HG02588 (cell line): Measurements from ENCODE around the gene LTA.

Source experiments
- ATAC-seq: cut with Tn5 transposase; IDR thresholded peaks from one replicate; pipeline ENCODE4 v1.9.1; 2021; ENCODE audit warnings: mild to moderate bottlenecking, moderate library complexity; ENCODE audit not compliant: unreplicated experiment

The LTA gene

GRCh38 chr6:31572041-31572911 is at the start of gene LTA:
LTA (plus strand) TSS chr6:31572289; CDS start chr6:31572743, 454 bp downstream.
- peak; percentile 32 for ATAC-seq

GRCh38 chr6:31525553-31525931 is 46.5 kb upstream of the LTA start:
- ATAC-seq, result no peak

- no peak for ATAC-seq
Measured at GRCh38 chr6:31525932-31526591, 46.0 kb upstream of the LTA start.

GRCh38 chr6:31528307-31528777 is 43.7 kb upstream of the LTA start:
- ATAC-seq, result no peak

- ATAC-seq, result no peak
Measured at GRCh38 chr6:31528821-31529328, 43.2 kb upstream of the LTA start, which contains the start of gene MCCD1. MCCD1 (plus strand) TSS chr6:31528962; CDS start chr6:31529015, 53 bp downstream.

GRCh38 chr6:31529329-31530150 is 42.5 kb upstream of the LTA start:
- no peak for ATAC-seq

- no peak for ATAC-seq
Measured at GRCh38 chr6:31530659-31531058, 41.4 kb upstream of the LTA start.

GRCh38 chr6:31531162-31531561 is 40.9 kb upstream of the LTA start:
- no peak for ATAC-seq

- no peak for ATAC-seq
Measured at GRCh38 chr6:31531771-31532643, 40.1 kb upstream of the LTA start.

- ATAC-seq, result no peak
Measured at GRCh38 chr6:31532644-31533454, 39.2 kb upstream of the LTA start.

- no peak for ATAC-seq
Measured at GRCh38 chr6:31533455-31533841, 38.6 kb upstream of the LTA start.

GRCh38 chr6:31534011-31534410 is 38.1 kb upstream of the LTA start:
- no peak for ATAC-seq

GRCh38 chr6:31534521-31535040 is 37.5 kb upstream of the LTA start:
- no peak for ATAC-seq

- no peak for ATAC-seq
Measured at GRCh38 chr6:31535538-31536324, 36.4 kb upstream of the LTA start.

GRCh38 chr6:31538805-31539400 is 33.2 kb upstream of the LTA start:
- no peak for ATAC-seq

GRCh38 chr6:31540640-31541039 is 31.4 kb upstream of the LTA start:
- ATAC-seq, result no peak

- ATAC-seq, result no peak
Measured at GRCh38 chr6:31541059-31541657, 30.9 kb upstream of the LTA start.
